Endodermal cell (in vitro differentiated cells): ENCODE results near the gene FHAD1. TPM values are rescaled to one million over a fixed set of nuclear protein-coding genes. Genes with fewer than 3 reads are reported as not detected.

ENCODE experiments used
- DNase-seq: peaks from one replicate; pipeline ENCODE4 v3.0.0-alpha.2; 2017
- H3K27ac ChIP-seq: 2 replicates; pipeline ENCODE4 v1.5.1; 2013; ENCODE audit warnings: mild to moderate bottlenecking, low read depth, low read length, moderate library complexity
- H3K27me3 ChIP-seq: 2 replicates; pipeline ENCODE4 v1.6.1; 2013; ENCODE audit warnings: mild to moderate bottlenecking, low read length, moderate library complexity; ENCODE audit not compliant: insufficient read depth, control insufficient read depth, poor library complexity, severe bottlenecking
- H3K36me3 ChIP-seq: 2 replicates; pipeline ENCODE4 v1.7.0; 2013; ENCODE audit warnings: mild to moderate bottlenecking, low read length, moderate library complexity; ENCODE audit not compliant: control insufficient read depth, insufficient read depth
- H3K4me1 ChIP-seq: one replicate; pipeline ENCODE4 v1.7.0; 2013; ENCODE audit warnings: low read length; ENCODE audit not compliant: control insufficient read depth, insufficient read depth
- H3K4me3 ChIP-seq: 2 replicates; pipeline ENCODE4 v1.5.1; 2013; ENCODE audit warnings: mild to moderate bottlenecking, low read length, moderate library complexity
- H3K9ac ChIP-seq: 2 replicates; pipeline ENCODE4 v1.6.1; 2013; ENCODE audit warnings: mild to moderate bottlenecking, low read length, moderate library complexity; ENCODE audit not compliant: poor library complexity, severe bottlenecking; ENCODE audit errors: extremely low read depth
- H3K9me3 ChIP-seq: 2 replicates; pipeline ENCODE4 v1.6.1; 2013; ENCODE audit warnings: mild to moderate bottlenecking, low read length, moderate library complexity; ENCODE audit not compliant: control insufficient read depth
- H3K27ac Mint-ChIP-seq: 2 replicates; pipeline ENCODE4 v1.8.0; 2020; ENCODE audit warnings: mixed read lengths
- H3K27me3 Mint-ChIP-seq: 2 replicates; pipeline ENCODE4 v1.8.0; 2021; ENCODE audit warnings: mild to moderate bottlenecking, mixed read lengths; ENCODE audit not compliant: insufficient read depth
- H3K36me3 Mint-ChIP-seq: 2 replicates; pipeline ENCODE4 v1.8.0; 2020; ENCODE audit warnings: low read depth, mixed read lengths
- H3K4me1 Mint-ChIP-seq: 2 replicates; pipeline ENCODE4 v1.8.0; 2020; ENCODE audit warnings: mixed read lengths
- H3K4me3 Mint-ChIP-seq: 2 replicates; pipeline ENCODE4 v1.8.0; 2020; ENCODE audit warnings: mild to moderate bottlenecking, moderate library complexity, mixed read lengths
- H3K9me3 Mint-ChIP-seq: 2 replicates; pipeline ENCODE4 v1.8.0; 2020; ENCODE audit warnings: mild to moderate bottlenecking, mixed read lengths
- CTCF ChIP-seq: fragments of 200-600 bp; sonication (generic); conservative IDR thresholded peaks from 2 replicates; pipeline ENCODE4 v1.5.0; 2021; ENCODE audit warnings: antibody characterized with exemption, mild to moderate bottlenecking
- WGBS, 2 experiments: methylation state at CpG; one replicate each; pipeline versions ENCODE4 v1.1.5 to v1.1.7; 2013; ENCODE audit warnings: missing lambda C conversion rate in 2 of 2, mixed read lengths in 1 of 2; ENCODE audit not compliant: insufficient coverage in 1 of 2, insufficient read length in 1 of 2; 5-methylcytosine and 5-hydroxymethylcytosine counted together
- total RNA-seq, 2 donors: library from RNA; stranded (reverse); fragmentation: NEBNext Ultra II Directional in 1 of 2; extraction: Animal tissue kit (Norgen Biotek cat#: 25700) in 1 of 2; gene quantifications; 2 replicates in 1 of 2; 3 replicates in 1 of 2; pipeline ENCODE4 v1.2.1, GENCODE V29; 2021

FHAD1 gene
- total RNA-seq, 2 donors from 2014 or later = 2.9 to 3.6 TPM

- Mint-ChIP-seq H3K4me3 (peak overlapping the region; percentile 76), H3K4me1 (peaks cover 58% of the 10 kb centered on the region), H3K27ac (peak overlapping the region; percentile 52), H3K27me3 (peaks cover 6% of the 10 kb centered on the region), H3K36me3 (peaks cover 13% of the 10 kb centered on the region), H3K9me3 (no peaks in the 10 kb centered on the region)
- Histone ChIP-seq H3K4me1 (peaks cover 28% of the 10 kb centered on the region), H3K4me3 (peak overlapping the region; percentile 90), H3K36me3 (peaks cover 14% of the 10 kb centered on the region), H3K27me3 (no peaks in the 10 kb centered on the region), H3K9me3 (no peaks in the 10 kb centered on the region), H3K9ac (peak overlapping the region; percentile 81), H3K27ac (no peak overlapping the region)
- WGBS, 2 experiments = 4 to 6% methylated on average over 19 to 53 of the region's 53 CpGs
- TF ChIP-seq CTCF = no peak
- peak; percentile 52 for DNase-seq
Observed at GRCh38 chr1:15410223-15410883, 163.3 kb downstream of the FHAD1 start.

GRCh38 chr1:15410884-15411245, 163.8 kb downstream of the FHAD1 start:
- no peak for TF ChIP-seq CTCF
- H3K27me3 ChIP-seq = no peaks in the 10 kb centered on the region
- DNase-seq = peak; percentile 49
- peak overlapping the region; percentile 90 for H3K4me3 ChIP-seq
- peaks cover 28% of the 10 kb centered on the region for H3K4me1 ChIP-seq
- Mint-ChIP-seq H3K9me3 (no peaks in the 10 kb centered on the region), H3K4me1 (peaks cover 56% of the 10 kb centered on the region), H3K4me3 (peak overlapping the region; percentile 76), H3K27me3 (peaks cover 6% of the 10 kb centered on the region), H3K36me3 (peaks cover 16% of the 10 kb centered on the region), H3K27ac (peak overlapping the region; percentile 52)
- WGBS, 2 experiments = 60 to 81% methylated on average over 3 to 11 of the region's 11 CpGs
- H3K9me3 ChIP-seq = no peaks in the 10 kb centered on the region
- peak overlapping the region; percentile 81 for H3K9ac ChIP-seq
- no peak overlapping the region for H3K27ac ChIP-seq
- peaks cover 19% of the 10 kb centered on the region for H3K36me3 ChIP-seq

GRCh38 chr1:15411593-15412137, 164.6 kb downstream of the FHAD1 start:
- H3K4me1 Mint-ChIP-seq = peaks cover 57% of the 10 kb centered on the region
- peaks cover 22% of the 10 kb centered on the region for H3K36me3 Mint-ChIP-seq
- H3K9me3 ChIP-seq = no peaks in the 10 kb centered on the region
- peak overlapping the region; percentile 81 for H3K9ac ChIP-seq
- peak overlapping the region; percentile 76 for H3K4me3 Mint-ChIP-seq
- H3K27ac ChIP-seq = no peak overlapping the region
- peak overlapping the region; percentile 90 for H3K4me3 ChIP-seq
- peaks cover 26% of the 10 kb centered on the region for H3K36me3 ChIP-seq
- peaks cover 30% of the 10 kb centered on the region for H3K4me1 ChIP-seq
- WGBS, 2 experiments = 64 to 77% methylated on average over 8 to 12 of the region's 12 CpGs
- peak overlapping the region; percentile 92 for H3K27ac Mint-ChIP-seq
- H3K27me3 Mint-ChIP-seq = peaks cover 6% of the 10 kb centered on the region
- no peak for TF ChIP-seq CTCF
- no peaks in the 10 kb centered on the region for H3K9me3 Mint-ChIP-seq
- DNase-seq = peak; percentile 65
- no peaks in the 10 kb centered on the region for H3K27me3 ChIP-seq
